HG02938 (cell line): ENCODE measurements around the gene OSGEPL1.
"Not testable (repeated sequence)": the region's sequence is repeated elsewhere in the genome, so short reads cannot be mapped to it uniquely, and the experiment has no call there.

ENCODE experiments used
- ATAC-seq: cut with Tn5 transposase; IDR thresholded peaks from one replicate; pipeline ENCODE4 v1.9.1; 2021; ENCODE audit warnings: mild to moderate bottlenecking, moderate library complexity; ENCODE audit not compliant: unreplicated experiment

Gene OSGEPL1

GRCh38 chr2:189751080-189751658 lies 11.4 kb downstream of the OSGEPL1 start:
- no peak for ATAC-seq

- ATAC-seq: no peak
Observed at GRCh38 chr2:189729430-189729829, 33.2 kb downstream of the OSGEPL1 start.

- no peak for ATAC-seq
Observed at GRCh38 chr2:189726849-189727248, 35.7 kb downstream of the OSGEPL1 start.

DNA sequence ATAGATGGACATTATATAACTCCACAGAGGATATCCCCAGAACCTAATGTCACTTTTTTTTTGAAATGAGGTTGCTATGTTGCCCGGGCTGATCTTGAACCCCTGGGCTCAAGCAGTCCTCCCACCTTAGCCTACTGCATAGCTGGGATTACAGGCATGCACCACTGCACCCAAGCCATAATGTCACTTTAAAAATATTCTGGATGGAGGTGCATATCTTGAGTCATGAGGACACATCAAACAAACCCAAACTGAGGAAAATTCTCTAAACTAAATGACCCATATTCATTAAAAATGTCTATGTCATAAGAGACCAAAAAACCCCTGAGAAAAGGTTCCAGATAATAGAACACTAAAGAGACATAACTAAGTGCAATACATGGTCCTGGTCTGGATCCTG lies 36.3 kb downstream of the OSGEPL1 start:
- ATAC-seq: no peak

DNA sequence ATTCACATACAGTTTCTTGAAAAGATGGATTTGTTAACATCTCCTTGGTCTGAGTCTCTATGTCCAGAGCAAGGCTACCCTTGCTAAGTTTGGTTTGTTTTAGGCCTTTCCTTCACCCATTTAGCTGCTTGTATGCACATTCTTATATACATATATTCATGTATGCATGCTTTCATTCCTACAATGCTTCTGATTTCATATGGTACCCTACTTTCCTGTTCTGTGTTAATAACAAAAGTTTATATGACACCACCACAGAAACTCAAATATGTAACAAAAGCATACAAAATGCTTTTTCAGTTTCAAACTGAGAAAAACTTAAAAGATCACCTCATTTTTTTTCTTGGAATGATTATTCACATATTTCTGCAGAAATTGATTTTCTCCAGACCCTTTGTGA lies 39.4 kb downstream of the OSGEPL1 start:
- ATAC-seq: no peak

GRCh38 chr2:189719571-189719970 lies 43.0 kb downstream of the OSGEPL1 start:
- ATAC-seq: no peak

GRCh38 chr2:189717593-189717992 lies 45.0 kb downstream of the OSGEPL1 start:
- ATAC-seq: not testable (repeated sequence)

GRCh38 chr2:189709501-189710221 lies 52.9 kb downstream of the OSGEPL1 start:
- no peak for ATAC-seq

DNA sequence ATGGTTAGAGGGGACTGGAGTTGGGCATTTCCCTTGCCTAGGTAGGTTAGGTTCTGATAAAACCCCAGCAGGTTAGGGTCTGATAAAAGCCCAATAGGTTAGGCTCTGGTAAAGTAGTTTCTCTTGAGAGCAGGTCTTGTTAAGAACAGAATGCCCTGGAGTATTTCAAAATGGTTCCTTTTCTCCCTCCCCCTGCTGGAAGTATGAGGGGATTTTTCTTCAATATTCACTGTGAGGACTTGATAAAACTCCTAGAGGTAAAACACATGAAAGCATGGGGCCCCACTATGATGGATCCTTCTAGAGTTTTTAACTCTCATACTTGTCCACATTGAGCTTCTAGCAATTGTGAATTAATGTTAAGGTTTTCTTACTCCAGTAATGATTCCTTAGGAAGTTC lies 60.5 kb downstream of the OSGEPL1 start:
- no peak for ATAC-seq

DNA sequence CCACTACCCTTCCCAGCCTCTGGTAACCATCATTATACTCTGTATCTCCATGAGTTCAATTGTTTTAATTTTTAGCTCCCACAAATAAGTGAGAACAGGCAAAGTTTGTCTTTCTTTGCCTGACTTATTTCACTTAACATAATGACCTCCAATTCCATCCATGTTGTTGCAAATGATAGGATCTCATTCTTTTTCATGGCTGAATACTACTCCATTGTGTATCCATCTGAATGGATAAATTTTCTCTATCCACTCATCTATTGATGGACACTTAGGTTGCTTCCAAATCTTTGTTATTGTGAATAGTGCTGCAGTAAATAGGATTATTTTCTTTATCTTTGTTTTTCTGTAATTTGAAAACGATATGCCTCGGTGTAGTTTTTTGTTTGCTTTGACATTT lies 61.9 kb downstream of the OSGEPL1 start:
- no peak for ATAC-seq

GRCh38 chr2:189698020-189698887 lies 64.3 kb downstream of the OSGEPL1 start:
- peak; percentile 69 for ATAC-seq
